Measurements from ENCODE around the gene MAP4K2. TPM values are rescaled to one million over a fixed set of nuclear protein-coding genes. Genes with fewer than 3 reads are reported as not detected.
A peak's percentile ranks its signal among the peaks of the same experiment; 100 is the strongest.

The MAP4K2 gene
- total and polyA plus RNA-seq, 4 donors = 15.0 to 41.8 (median 23.8) TPM

- Histone ChIP-seq H3K4me3 (peak overlapping the region; percentile 12), H3K36me3 (ENCODE audit: control insufficient read depth in 4 of 4, insufficient read depth in 4 of 4, low read length in 4 of 4) (peaks cover 0 to 9% (median 1%) of the 10 kb centered on the region in 4 donors), H3K27me3 (ENCODE audit: control insufficient read depth in 3 of 3, insufficient read depth in 3 of 3, low read length in 2 of 3) (no peaks in the 10 kb centered on the region), H3K9me3 (ENCODE audit: control insufficient read depth in 4 of 4, insufficient read depth in 3 of 4, low read length in 3 of 4) (no peaks in the 10 kb centered on the region), H3K9ac (ENCODE audit: insufficient read depth in 1 of 2, low read length in 2 of 2) (no peak overlapping the region), H3K4me1 (ENCODE audit: control insufficient read depth in 5 of 5, insufficient read depth in 5 of 5, low read length in 5 of 5) (peaks cover 0 to 18% (median 8%) of the 10 kb centered on the region in 5 donors), H3K27ac (ENCODE audit: low read depth in 1 of 2, low read length in 1 of 2) (peak overlapping the region in 1 of 2 donors; percentile 50)
- TF ChIP-seq CTCF (IDR thresholded peaks at IDR 0.05; ENCODE audit: control extremely low read depth, extremely low read depth) = no peak
- DNase-seq (no peak), ATAC-seq (ENCODE audit: insufficient read depth, low FRiP score) (no peak)
- WGBS, 2 donors = 46 to 56% methylated on average over 25 to 27 of the region's 27 CpGs
Measured at GRCh38 chr11:64843686-64844329, 40.8 kb upstream of the MAP4K2 start.

GRCh38 chr11:64842851-64843685 is 40.1 kb upstream of the MAP4K2 start:
- 68 to 81% methylated on average over 19 of the region's 19 CpGs for WGBS, 2 donors
- no peak for TF ChIP-seq CTCF (IDR thresholded peaks at IDR 0.05; ENCODE audit: control extremely low read depth, extremely low read depth)
- peaks cover 0 to 13% (median 1%) of the 10 kb centered on the region in 4 donors for H3K36me3 ChIP-seq (ENCODE audit: control insufficient read depth in 4 of 4, insufficient read depth in 4 of 4, low read length in 4 of 4)
- H3K27ac ChIP-seq (ENCODE audit: low read depth in 1 of 2, low read length in 1 of 2) = peak overlapping the region in 1 of 2 donors; percentile 69
- H3K27me3 ChIP-seq (ENCODE audit: control insufficient read depth in 3 of 3, insufficient read depth in 3 of 3, low read length in 2 of 3) = no peaks in the 10 kb centered on the region
- no peak for DNase-seq
- H3K4me1 ChIP-seq (ENCODE audit: control insufficient read depth in 5 of 5, insufficient read depth in 5 of 5, low read length in 5 of 5) = peaks cover 0 to 16% (median 8%) of the 10 kb centered on the region in 5 donors
- no peak for ATAC-seq (ENCODE audit: insufficient read depth, low FRiP score)
- H3K4me3 ChIP-seq = no peak overlapping the region
- H3K9ac ChIP-seq (ENCODE audit: insufficient read depth in 1 of 2, low read length in 2 of 2) = no peak overlapping the region
- no peaks in the 10 kb centered on the region for H3K9me3 ChIP-seq (ENCODE audit: control insufficient read depth in 4 of 4, insufficient read depth in 3 of 4, low read length in 3 of 4)

- no peak for TF ChIP-seq CTCF (IDR thresholded peaks at IDR 0.05; ENCODE audit: control extremely low read depth, extremely low read depth)
- Histone ChIP-seq H3K27ac (ENCODE audit: low read depth in 1 of 2, low read length in 1 of 2) (peak overlapping the region in 1 of 2 donors; percentile 69), H3K27me3 (ENCODE audit: control insufficient read depth in 3 of 3, insufficient read depth in 3 of 3, low read length in 2 of 3) (no peaks in the 10 kb centered on the region), H3K4me3 (no peak overlapping the region), H3K4me1 (ENCODE audit: control insufficient read depth in 5 of 5, insufficient read depth in 5 of 5, low read length in 5 of 5) (peaks cover 0 to 14% (median 8%) of the 10 kb centered on the region in 5 donors), H3K9me3 (ENCODE audit: control insufficient read depth in 4 of 4, insufficient read depth in 3 of 4, low read length in 3 of 4) (no peaks in the 10 kb centered on the region), H3K36me3 (ENCODE audit: control insufficient read depth in 4 of 4, insufficient read depth in 4 of 4, low read length in 4 of 4) (peaks cover 0 to 13% (median 1%) of the 10 kb centered on the region in 4 donors), H3K9ac (ENCODE audit: insufficient read depth in 1 of 2, low read length in 2 of 2) (no peak overlapping the region)
- 71 to 84% methylated on average over 6 of the region's 6 CpGs for WGBS, 2 donors
- ATAC-seq (ENCODE audit: insufficient read depth, low FRiP score) = no peak
- DNase-seq = peak in 1 of 3 donors; percentile 30
Measured at GRCh38 chr11:64842366-64842759, 39.3 kb upstream of the MAP4K2 start.

All from lung (tissue), 12 donors.